Endodermal cell (in vitro differentiated cells): Measurements from ENCODE around the gene NGF. TPM values are rescaled to one million over a fixed set of nuclear protein-coding genes. Genes with fewer than 3 reads are reported as not detected.

ENCODE experiments used
- DNase-seq: peaks from one replicate; pipeline ENCODE4 v3.0.0-alpha.2; 2017
- H3K27ac ChIP-seq: 2 replicates; pipeline ENCODE4 v1.5.1; 2013; ENCODE audit warnings: mild to moderate bottlenecking, low read depth, low read length, moderate library complexity
- H3K27me3 ChIP-seq: 2 replicates; pipeline ENCODE4 v1.6.1; 2013; ENCODE audit warnings: mild to moderate bottlenecking, low read length, moderate library complexity; ENCODE audit not compliant: insufficient read depth, control insufficient read depth, poor library complexity, severe bottlenecking
- H3K36me3 ChIP-seq: 2 replicates; pipeline ENCODE4 v1.7.0; 2013; ENCODE audit warnings: mild to moderate bottlenecking, low read length, moderate library complexity; ENCODE audit not compliant: control insufficient read depth, insufficient read depth
- H3K4me1 ChIP-seq: one replicate; pipeline ENCODE4 v1.7.0; 2013; ENCODE audit warnings: low read length; ENCODE audit not compliant: control insufficient read depth, insufficient read depth
- H3K4me3 ChIP-seq: 2 replicates; pipeline ENCODE4 v1.5.1; 2013; ENCODE audit warnings: mild to moderate bottlenecking, low read length, moderate library complexity
- H3K9ac ChIP-seq: 2 replicates; pipeline ENCODE4 v1.6.1; 2013; ENCODE audit warnings: mild to moderate bottlenecking, low read length, moderate library complexity; ENCODE audit not compliant: poor library complexity, severe bottlenecking; ENCODE audit errors: extremely low read depth
- H3K9me3 ChIP-seq: 2 replicates; pipeline ENCODE4 v1.6.1; 2013; ENCODE audit warnings: mild to moderate bottlenecking, low read length, moderate library complexity; ENCODE audit not compliant: control insufficient read depth
- H3K27ac Mint-ChIP-seq: 2 replicates; pipeline ENCODE4 v1.8.0; 2020; ENCODE audit warnings: mixed read lengths
- H3K27me3 Mint-ChIP-seq: 2 replicates; pipeline ENCODE4 v1.8.0; 2021; ENCODE audit warnings: mild to moderate bottlenecking, mixed read lengths; ENCODE audit not compliant: insufficient read depth
- H3K36me3 Mint-ChIP-seq: 2 replicates; pipeline ENCODE4 v1.8.0; 2020; ENCODE audit warnings: low read depth, mixed read lengths
- H3K4me1 Mint-ChIP-seq: 2 replicates; pipeline ENCODE4 v1.8.0; 2020; ENCODE audit warnings: mixed read lengths
- H3K4me3 Mint-ChIP-seq: 2 replicates; pipeline ENCODE4 v1.8.0; 2020; ENCODE audit warnings: mild to moderate bottlenecking, moderate library complexity, mixed read lengths
- H3K9me3 Mint-ChIP-seq: 2 replicates; pipeline ENCODE4 v1.8.0; 2020; ENCODE audit warnings: mild to moderate bottlenecking, mixed read lengths
- CTCF ChIP-seq: fragments of 200-600 bp; sonication (generic); conservative IDR thresholded peaks from 2 replicates; pipeline ENCODE4 v1.5.0; 2021; ENCODE audit warnings: antibody characterized with exemption, mild to moderate bottlenecking
- WGBS, 2 experiments: methylation state at CpG; one replicate each; pipeline versions ENCODE4 v1.1.5 to v1.1.7; 2013; ENCODE audit warnings: missing lambda C conversion rate in 2 of 2, mixed read lengths in 1 of 2; ENCODE audit not compliant: insufficient coverage in 1 of 2, insufficient read length in 1 of 2; 5-methylcytosine and 5-hydroxymethylcytosine counted together
- total RNA-seq, 2 donors: library from RNA; stranded (reverse); fragmentation: NEBNext Ultra II Directional in 1 of 2; extraction: Animal tissue kit (Norgen Biotek cat#: 25700) in 1 of 2; gene quantifications; 2 replicates in 1 of 2; 3 replicates in 1 of 2; pipeline ENCODE4 v1.2.1, GENCODE V29; 2021

Gene NGF
- total RNA-seq, 2 donors from 2014 or later = 0.26 TPM; not detected in 1

- Histone ChIP-seq H3K4me1 (no peaks in the 10 kb centered on the region), H3K9ac (no peak overlapping the region), H3K27me3 (peaks cover 6% of the 10 kb centered on the region), H3K9me3 (peaks cover 13% of the 10 kb centered on the region), H3K4me3 (no peak overlapping the region), H3K36me3 (no peaks in the 10 kb centered on the region), H3K27ac (no peak overlapping the region)
- DNase-seq = no peak
- Mint-ChIP-seq H3K36me3 (no peaks in the 10 kb centered on the region), H3K4me1 (peaks cover 3% of the 10 kb centered on the region), H3K27me3 (no peaks in the 10 kb centered on the region), H3K27ac (no peak overlapping the region), H3K9me3 (peaks cover 13% of the 10 kb centered on the region), H3K4me3 (no peak overlapping the region)
- TF ChIP-seq CTCF = no peak
- 94 to 95% methylated on average over 6 to 8 of the region's 8 CpGs for WGBS, 2 experiments
Measured at GRCh38 chr1:115280064-115280463, 58.0 kb downstream of the NGF start.

GRCh38 chr1:115278211-115278610 is 59.8 kb downstream of the NGF start:
- H3K27me3 ChIP-seq = peaks cover 6% of the 10 kb centered on the region
- H3K36me3 Mint-ChIP-seq = no peaks in the 10 kb centered on the region
- H3K4me1 Mint-ChIP-seq = peaks cover 2% of the 10 kb centered on the region
- no peaks in the 10 kb centered on the region for H3K4me1 ChIP-seq
- no peak for TF ChIP-seq CTCF
- no peaks in the 10 kb centered on the region for H3K27me3 Mint-ChIP-seq
- H3K36me3 ChIP-seq = no peaks in the 10 kb centered on the region
- H3K27ac Mint-ChIP-seq = no peak overlapping the region
- H3K4me3 Mint-ChIP-seq = no peak overlapping the region
- H3K9me3 Mint-ChIP-seq = peaks cover 13% of the 10 kb centered on the region
- 63 to 95% methylated on average over 2 to 3 of the region's 3 CpGs for WGBS, 2 experiments
- DNase-seq = no peak
- H3K9me3 ChIP-seq = peaks cover 17% of the 10 kb centered on the region
- no peak overlapping the region for H3K27ac ChIP-seq
- H3K4me3 ChIP-seq = no peak overlapping the region
- no peak overlapping the region for H3K9ac ChIP-seq

- H3K9me3 ChIP-seq = peaks cover 17% of the 10 kb centered on the region
- H3K27me3 ChIP-seq = peaks cover 6% of the 10 kb centered on the region
- peaks cover 13% of the 10 kb centered on the region for H3K9me3 Mint-ChIP-seq
- H3K27ac ChIP-seq = no peak overlapping the region
- no peak overlapping the region for H3K4me3 ChIP-seq
- 90% methylated on average over 2 of the region's 2 CpGs; no CpG with 5 or more reads in 1 of the 2 experiments for WGBS, 2 experiments
- DNase-seq = no peak
- H3K27ac Mint-ChIP-seq = no peak overlapping the region
- TF ChIP-seq CTCF = no peak
- no peaks in the 10 kb centered on the region for H3K36me3 ChIP-seq
- no peaks in the 10 kb centered on the region for H3K36me3 Mint-ChIP-seq
- peaks cover 4% of the 10 kb centered on the region for H3K4me1 Mint-ChIP-seq
- H3K9ac ChIP-seq = no peak overlapping the region
- H3K4me3 Mint-ChIP-seq = no peak overlapping the region
- no peaks in the 10 kb centered on the region for H3K27me3 Mint-ChIP-seq
- no peaks in the 10 kb centered on the region for H3K4me1 ChIP-seq
Measured at GRCh38 chr1:115277276-115277675, 60.8 kb downstream of the NGF start.
